IMR-90 (cell line): Measurements from ENCODE around the gene ATRN. TPM values are rescaled to one million over a fixed set of nuclear protein-coding genes. Genes with fewer than 3 reads are reported as not detected.
A peak's percentile ranks its signal among the peaks of the same experiment; 100 is the strongest.

Experiments
- ATAC-seq: fragments of 200-7000 bp; cut with Tn5 transposase; 2 replicates; pipeline ENCODE4 v1.9.1; 2020; ENCODE audit warnings: low read depth, mild to moderate bottlenecking, moderate library complexity
- BruUV-seq: library from RNA; stranded (reverse); fragments of 400-500 nt; replicated peaks from 2 replicates; lab custom pipeline; 2021; lab: Mats Ljungman, UMichigan
- CTCF ChIA-PET: fragments of 300-600 bp; formaldehyde crosslinking; extraction: SDS; loops from one replicate; lab custom pipeline; 2021; ENCODE audit warnings: antibody characterized with exemption; lab: Yijun Ruan, JAX
- POLR2A ChIA-PET: fragments of 300-600 bp; sonication (Branson Sonifier 250); formaldehyde crosslinking; loops from one replicate; lab custom pipeline; 2022; ENCODE audit warnings: antibody characterized with exemption; ENCODE audit not compliant: unreplicated experiment; lab: Charles Lee
- DNase-seq: peaks from one replicate; pipeline ENCODE4 v3.0.0; 2013
- H2AFZ ChIP-seq: replicated peaks from 2 replicates; pipeline ENCODE3; 2013; ENCODE audit warnings: low read length, mild to moderate bottlenecking; ENCODE audit not compliant: poor library complexity
- H2AK5ac ChIP-seq: 2 replicates; pipeline ENCODE4 v1.6.1; 2013; ENCODE audit warnings: low read depth, low read length, inconsistent platforms
- H2AK9ac ChIP-seq: replicated peaks from 2 replicates; pipeline ENCODE3; 2013; ENCODE audit warnings: mild to moderate bottlenecking, low read depth, low read length, moderate library complexity; ENCODE audit not compliant: poor library complexity
- H2BK120ac ChIP-seq: 2 replicates; pipeline ENCODE4 v1.6.1; 2013; ENCODE audit warnings: low read depth, low read length, inconsistent platforms
- H2BK15ac ChIP-seq: 3 replicates; pipeline ENCODE4 v1.6.1; 2013; ENCODE audit warnings: low read depth, low read length, inconsistent platforms
- H2BK20ac ChIP-seq: 2 replicates; pipeline ENCODE4 v1.6.1; 2013; ENCODE audit warnings: low read depth, mild to moderate bottlenecking, inconsistent platforms, low read length, moderate library complexity
- H2BK5ac ChIP-seq: 2 replicates; pipeline ENCODE4 v1.6.1; 2013; ENCODE audit warnings: mild to moderate bottlenecking, low read depth, low read length, inconsistent platforms; ENCODE audit not compliant: poor library complexity, severe bottlenecking
- H3K14ac ChIP-seq: replicated peaks from 2 replicates; pipeline ENCODE4 v1.6.1; 2013; ENCODE audit warnings: low read depth, low read length, inconsistent platforms
- H3K18ac ChIP-seq: 2 replicates; pipeline ENCODE4 v1.6.1; 2013; ENCODE audit warnings: low read depth, low read length, control low read depth
- H3K23ac ChIP-seq: 2 replicates; pipeline ENCODE4 v1.6.1; 2013; ENCODE audit warnings: low read depth, low read length, inconsistent platforms
- H3K27ac ChIP-seq: 2 replicates; pipeline ENCODE4 v1.5.1; 2013; ENCODE audit warnings: mild to moderate bottlenecking, control low read depth, low read length; ENCODE audit not compliant: insufficient read depth
- H3K27me3 ChIP-seq: 2 replicates; pipeline ENCODE4 v1.6.1; 2013; ENCODE audit warnings: low read length; ENCODE audit not compliant: control insufficient read depth, insufficient read depth
- H3K36me3 ChIP-seq: 2 replicates; pipeline ENCODE4 v1.6.1; 2013; ENCODE audit warnings: low read length, mixed read lengths; ENCODE audit not compliant: control insufficient read depth, insufficient read depth
- H3K4ac ChIP-seq: 2 replicates; pipeline ENCODE4 v1.6.1; 2013; ENCODE audit warnings: low read depth, low read length, inconsistent platforms
- H3K4me1 ChIP-seq: 2 replicates; pipeline ENCODE4 v1.6.1; 2013; ENCODE audit warnings: low read length, mixed read lengths; ENCODE audit not compliant: control insufficient read depth, insufficient read depth
- H3K4me2 ChIP-seq: 2 replicates; pipeline ENCODE4 v1.6.1; 2013; ENCODE audit warnings: low read depth, mild to moderate bottlenecking, control low read depth, low read length, moderate library complexity
- H3K4me3 ChIP-seq: 2 replicates; pipeline ENCODE4 v1.5.1; 2013; ENCODE audit warnings: low read depth, mild to moderate bottlenecking, control low read depth, low read length, moderate library complexity; ENCODE audit not compliant: insufficient read depth
- H3K56ac ChIP-seq: 2 replicates; pipeline ENCODE4 v1.6.1; 2013; ENCODE audit warnings: low read length, inconsistent platforms; ENCODE audit not compliant: insufficient read depth; ENCODE audit errors: extremely low read depth
- H3K79me1 ChIP-seq, 2 experiments: 2 replicates each; pipeline ENCODE4 v1.6.1; 2013; ENCODE audit warnings: low read length in 2 of 2, inconsistent platforms in 1 of 2, low read depth in 1 of 2
- H3K9ac ChIP-seq: 2 replicates; pipeline ENCODE4 v1.6.1; 2013; ENCODE audit warnings: low read depth, low read length, control low read depth
- H3K9me1 ChIP-seq: 2 replicates; pipeline ENCODE4 v1.6.1; 2013; ENCODE audit warnings: low read length, inconsistent platforms; ENCODE audit not compliant: insufficient read depth
- H3K9me3 ChIP-seq: 2 replicates; pipeline ENCODE4 v1.6.1; 2013; ENCODE audit warnings: low read length; ENCODE audit not compliant: control insufficient read depth, insufficient read depth
- H4K20me1 ChIP-seq: 2 replicates; pipeline ENCODE4 v1.6.1; 2013; ENCODE audit warnings: low read length, inconsistent platforms; ENCODE audit not compliant: insufficient read depth
- H4K5ac ChIP-seq: 2 replicates; pipeline ENCODE4 v1.6.1; 2013; ENCODE audit warnings: mild to moderate bottlenecking, low read depth, low read length, control low read depth
- H4K8ac ChIP-seq, 2 experiments: 2 replicates each; pipeline ENCODE4 v1.6.1; 2013; ENCODE audit warnings: low read depth in 2 of 2, low read length in 2 of 2, control low read depth in 1 of 2, inconsistent platforms in 1 of 2
- H4K91ac ChIP-seq: 2 replicates; pipeline ENCODE4 v1.6.1; 2013; ENCODE audit warnings: low read depth, low read length, inconsistent platforms; ENCODE audit not compliant: insufficient read depth
- NFE2L2 ChIP-seq: fragments of 150-350 bp; IDR thresholded peaks from 2 replicates; pipeline ENCODE4 v1.6.1; 2016; ENCODE audit warnings: low read depth, mild to moderate bottlenecking, low read length
- RAD21 ChIP-seq: IDR thresholded peaks from 2 replicates; pipeline ENCODE4 v1.6.1; 2012; ENCODE audit warnings: low read length, improper control_type of control experiment
- WGBS, 2 experiments: methylation state at CpG; one replicate each; pipeline versions ENCODE4 v1.1.5 to v1.1.7; 2013; ENCODE audit warnings: missing lambda C conversion rate in 2 of 2; ENCODE audit not compliant: insufficient read length in 1 of 2; ENCODE audit errors: extremely low coverage in 2 of 2; 5-methylcytosine and 5-hydroxymethylcytosine counted together
- dilution Hi-C: fragments of 300-500 bp; cut with HindIII; formaldehyde crosslinking; loops from one replicate; pipeline ENCODE4 v1.14.3; 2018; ENCODE audit warnings: low sequenced_read_pairs; ENCODE audit not compliant: unreplicated experiment
- in situ Hi-C: fragments of 300-500 bp; cut with MboI; formaldehyde crosslinking; loops from 3 replicates; pipeline ENCODE4 v1.14.3; 2019; ENCODE audit warnings: low sequenced_read_pairs, inconsistent platforms, mixed read lengths
- intact Hi-C: fragments of 100-400 bp; cut with micrococcal nuclease; formaldehyde crosslinking; loops from 2 replicates; pipeline ENCODE4 v1.10.0; 2022
- polyA plus RNA-seq, 3 experiments: library from polyadenylated mRNA; depleted of rRNA; stranded (reverse); fragments of >200 nt; gene quantifications; 2 replicates each; pipeline ENCODE4 v1.2.3, GENCODE V29; 2012; ENCODE audit warnings: low replicate concordance in 1 of 3
- total RNA-seq: library from RNA; depleted of rRNA; stranded (reverse); fragments of >200 nt; gene quantifications from 2 replicates; pipeline ENCODE4 v1.2.3, GENCODE V29; 2012

ATRN gene
- total and polyA plus RNA-seq, 2 of the 4 experiments (the other 2 are of a cell fraction): 32.3 to 46.2 TPM

GRCh38 chr20:3616250-3616649 lies 145.4 kb downstream of the ATRN start:
- Histone ChIP-seq H2BK5ac (no peak overlapping the region), H3K79me1 (no peaks in the 10 kb centered on the region), H3K9me3 (no peaks in the 10 kb centered on the region), H3K4me3 (no peak overlapping the region), H2BK15ac (no peak overlapping the region; the same call in 2 of the 3 replicates), H3K18ac (no peak overlapping the region), H4K8ac (no peak overlapping the region), H3K4me1 (peaks cover 18% of the 10 kb centered on the region), H2BK20ac (no peak overlapping the region), H3K27ac (no peak overlapping the region), H4K5ac (no peak overlapping the region), H3K27me3 (no peaks in the 10 kb centered on the region), H3K14ac (peak overlapping the region; percentile 68; the same call in 1 of the 2 replicates), H3K9me1 (peaks cover 16% of the 10 kb centered on the region), H4K91ac (peak overlapping the region; percentile 58), H3K4ac (0 out of 2 replicates have a peak overlapping the region, but pooled peaks have one; percentile 10), H3K56ac (no peak overlapping the region), H3K9ac (no peak overlapping the region), H3K23ac (no peak overlapping the region), H4K20me1 (no peaks in the 10 kb centered on the region), H3K36me3 (peaks cover 4% of the 10 kb centered on the region), H2AK5ac (peak overlapping the region; percentile 35; the same call in 1 of the 2 replicates), H2AK9ac (peak overlapping the region; percentile 51), H2AFZ (peak overlapping the region; percentile 27), H2BK120ac (no peak overlapping the region), H3K4me2 (no peak overlapping the region)
- no TSS peak for BruUV-seq
- TF ChIP-seq NFE2L2 (no peak), RAD21 (no peak)
- in situ Hi-C loops (no loop called here), dilution Hi-C loops (no loop called here), intact Hi-C loops (no loop called here)
- 43% methylated on average over 2 of the region's 4 CpGs; no CpG with 5 or more reads in 1 of the 2 experiments for WGBS, 2 experiments
- POLR2A ChIA-PET: no interaction called here
- peak; percentile 50 for DNase-seq
- ATAC-seq: peak; percentile 49
- CTCF ChIA-PET: interaction anchor here (0.6 kb wide), 1 partner anchor 131 kb away, joined by 4 read pairs; no protein-coding TSS in a partner anchor
